ENCODE results near the gene SMARCA4.

DNA sequence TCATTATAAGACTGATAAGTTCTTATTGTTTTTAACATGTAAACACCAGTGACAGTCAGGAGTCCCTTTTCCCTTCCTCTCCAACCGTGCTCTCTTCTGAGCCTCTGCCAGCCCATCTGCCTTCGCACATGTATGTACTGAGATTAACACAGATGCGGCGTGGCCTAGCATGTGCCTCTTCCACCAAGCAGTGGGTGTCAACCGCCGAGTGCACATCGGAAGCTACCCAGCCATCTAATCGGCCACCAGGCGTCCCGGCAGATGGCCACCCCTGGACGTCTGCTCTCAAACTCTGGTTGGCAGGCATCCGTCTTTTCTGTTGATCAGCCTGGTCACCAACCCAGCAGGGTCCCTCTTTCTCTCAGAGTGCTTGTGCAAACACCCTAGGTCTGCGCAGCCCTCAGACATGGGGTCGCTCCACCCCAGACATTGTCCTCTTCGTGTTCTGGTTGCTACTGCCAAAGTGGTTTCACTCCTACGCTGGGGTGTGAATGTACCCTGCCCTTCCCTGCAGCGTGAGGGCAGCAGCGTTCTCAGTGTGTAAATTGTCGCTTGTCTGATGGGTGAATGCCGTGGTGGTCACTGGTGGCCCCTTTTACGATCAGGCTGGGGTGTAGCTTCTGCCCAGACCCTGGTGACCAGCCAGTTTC, 70.7 kb downstream of the SMARCA4 start:
- TF ChIP-seq, protein P1, sequence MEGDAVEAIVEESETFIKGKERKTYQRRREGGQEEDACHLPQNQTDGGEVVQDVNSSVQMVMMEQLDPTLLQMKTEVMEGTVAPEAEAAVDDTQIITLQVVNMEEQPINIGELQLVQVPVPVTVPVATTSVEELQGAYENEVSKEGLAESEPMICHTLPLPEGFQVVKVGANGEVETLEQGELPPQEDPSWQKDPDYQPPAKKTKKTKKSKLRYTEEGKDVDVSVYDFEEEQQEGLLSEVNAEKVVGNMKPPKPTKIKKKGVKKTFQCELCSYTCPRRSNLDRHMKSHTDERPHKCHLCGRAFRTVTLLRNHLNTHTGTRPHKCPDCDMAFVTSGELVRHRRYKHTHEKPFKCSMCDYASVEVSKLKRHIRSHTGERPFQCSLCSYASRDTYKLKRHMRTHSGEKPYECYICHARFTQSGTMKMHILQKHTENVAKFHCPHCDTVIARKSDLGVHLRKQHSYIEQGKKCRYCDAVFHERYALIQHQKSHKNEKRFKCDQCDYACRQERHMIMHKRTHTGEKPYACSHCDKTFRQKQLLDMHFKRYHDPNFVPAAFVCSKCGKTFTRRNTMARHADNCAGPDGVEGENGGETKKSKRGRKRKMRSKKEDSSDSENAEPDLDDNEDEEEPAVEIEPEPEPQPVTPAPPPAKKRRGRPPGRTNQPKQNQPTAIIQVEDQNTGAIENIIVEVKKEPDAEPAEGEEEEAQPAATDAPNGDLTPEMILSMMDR (conservative IDR thresholded peaks at IDR 0.05; ENCODE audit: low read length), result no peak
- no peak for TF ChIP-seq EZH2phosphoT487 (IDR thresholded peaks at IDR 0.05; ENCODE audit: borderline replicate concordance, low read depth, low read length)
